ENCODE data around the gene CST11.

GRCh38 chr20:23407781-23408464 is 44.8 kb downstream of the CST11 start:
- TF ChIP-seq CTCF (IDR thresholded peaks at IDR 0.05): no peak
- TF ChIP-seq POLR2A (IDR thresholded peaks at IDR 0.05): no peak

Measured in esophagus squamous epithelium (tissue), 4 donors.